ENCODE measurements around the gene PPP1R12C.
"Not testable (repeated sequence)": the region's sequence is repeated elsewhere in the genome, so short reads cannot be mapped to it uniquely, and the experiment has no call there.

PPP1R12C gene

DNA sequence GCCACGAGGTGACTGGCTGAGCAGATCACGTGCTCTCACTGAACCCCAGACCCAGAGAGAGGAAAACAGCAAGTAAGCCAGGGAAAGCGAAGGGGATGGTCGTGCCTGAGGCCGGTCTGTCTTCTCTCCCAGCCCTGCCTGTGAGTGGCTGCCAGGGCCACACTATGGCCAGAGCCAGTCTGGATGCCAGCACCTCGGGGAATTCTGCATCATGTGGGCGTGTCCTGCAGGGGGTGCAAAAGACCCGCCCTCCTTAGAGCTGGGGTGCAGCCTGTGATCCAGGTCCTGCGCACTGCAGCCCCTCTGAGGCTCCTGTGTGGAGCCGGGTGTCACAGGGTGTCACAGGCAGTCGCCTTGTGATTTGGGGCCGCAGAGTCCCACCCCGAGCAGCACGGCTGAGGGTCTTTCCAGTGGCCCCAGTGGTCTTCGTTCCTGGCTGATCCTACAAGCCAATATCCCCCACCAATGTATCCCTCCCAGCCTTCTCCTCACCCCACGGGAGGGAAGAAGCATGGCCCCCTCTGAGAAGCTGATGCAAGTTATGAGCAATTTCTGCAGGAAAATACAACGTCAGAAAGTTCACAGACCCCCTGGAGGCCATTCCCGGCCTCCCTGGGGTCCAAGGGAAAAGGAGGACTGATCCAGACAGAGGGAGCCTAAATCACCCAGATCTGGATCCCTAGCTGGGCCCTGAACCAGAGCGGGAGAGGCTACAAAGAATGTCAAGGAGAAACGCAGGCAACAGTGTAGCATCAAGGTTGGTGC lies 7.7 kb downstream of the PPP1R12C start:
- no peak for DNase-seq

DNA sequence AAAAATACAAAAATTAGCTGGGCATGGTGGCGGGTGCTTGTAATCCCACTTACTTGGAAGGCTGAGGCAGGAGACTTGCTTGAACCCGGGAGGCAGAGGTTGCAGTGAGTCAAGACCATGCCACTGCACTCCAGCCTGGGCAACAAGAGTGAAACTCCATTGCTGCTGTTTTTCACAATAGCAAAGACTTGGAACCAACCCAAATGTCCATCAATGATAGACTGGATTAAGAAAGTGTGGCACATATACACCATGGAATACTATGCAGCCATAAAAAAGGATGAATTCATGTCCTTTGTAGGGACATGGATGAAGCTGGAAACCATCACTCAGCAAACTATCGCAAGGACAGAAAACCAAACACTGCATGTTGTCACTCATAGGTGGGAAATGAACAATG lies 10.2 kb downstream of the PPP1R12C start:
- not testable (repeated sequence) for DNase-seq

DNA sequence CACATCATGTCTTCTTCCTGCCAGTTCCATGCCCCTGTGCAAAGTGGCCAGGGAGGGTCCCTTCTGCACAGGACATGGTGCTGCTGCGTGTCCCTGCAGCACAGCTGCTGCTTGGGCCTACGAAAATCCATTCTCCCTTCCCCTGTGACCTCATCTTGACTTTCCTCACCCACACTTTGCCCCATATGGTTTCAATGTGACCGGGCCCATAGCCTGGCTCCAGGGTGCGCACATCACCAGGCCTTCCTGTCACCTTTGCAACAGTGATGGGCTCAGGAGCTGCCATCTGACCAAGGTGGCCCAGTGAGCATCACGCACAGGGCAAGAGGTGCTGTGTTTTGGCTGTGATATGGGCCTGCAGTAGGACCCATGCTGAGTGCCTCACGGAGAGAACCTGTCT lies 10.8 kb downstream of the PPP1R12C start:
- no peak for DNase-seq

DNA sequence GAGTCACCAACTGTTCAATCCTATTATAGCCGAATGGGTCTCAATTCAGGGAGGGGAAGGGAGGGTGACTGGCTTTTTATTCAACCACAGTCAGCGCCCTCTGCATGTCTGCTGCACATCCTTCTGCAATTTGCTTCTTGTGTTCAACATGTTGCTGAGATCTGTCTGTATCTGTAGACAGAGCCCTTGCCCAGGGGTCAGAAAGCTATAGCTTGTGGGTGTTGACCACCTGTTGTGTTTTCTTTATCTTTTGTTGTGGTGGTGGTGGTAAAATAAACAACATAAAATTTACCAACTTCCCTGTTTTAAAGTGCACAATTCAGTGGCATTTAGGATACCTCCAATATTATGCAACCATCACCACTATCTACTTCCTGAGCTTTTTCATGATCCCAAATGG lies 12.2 kb downstream of the PPP1R12C start:
- no peak for DNase-seq

DNA sequence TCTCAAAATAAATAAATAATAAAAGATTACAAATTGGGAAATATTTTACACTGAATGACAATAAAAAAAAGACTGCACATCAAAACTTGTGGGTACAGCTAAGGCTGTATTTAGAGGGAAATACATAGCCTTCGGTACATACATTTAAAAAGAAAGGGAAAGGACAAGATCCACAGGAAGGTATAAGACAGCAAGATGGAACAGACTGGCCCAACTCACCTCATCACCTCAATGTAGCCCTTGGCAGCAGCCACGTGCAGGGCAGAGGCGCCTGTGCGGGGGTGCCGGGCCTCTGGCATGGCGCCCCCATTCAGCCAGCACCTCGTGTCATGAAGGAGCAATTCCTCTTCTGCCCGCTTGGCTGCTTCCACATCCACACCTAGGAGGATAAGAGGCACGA lies 14.2 kb downstream of the PPP1R12C start:
- DNase-seq = no peak

DNA sequence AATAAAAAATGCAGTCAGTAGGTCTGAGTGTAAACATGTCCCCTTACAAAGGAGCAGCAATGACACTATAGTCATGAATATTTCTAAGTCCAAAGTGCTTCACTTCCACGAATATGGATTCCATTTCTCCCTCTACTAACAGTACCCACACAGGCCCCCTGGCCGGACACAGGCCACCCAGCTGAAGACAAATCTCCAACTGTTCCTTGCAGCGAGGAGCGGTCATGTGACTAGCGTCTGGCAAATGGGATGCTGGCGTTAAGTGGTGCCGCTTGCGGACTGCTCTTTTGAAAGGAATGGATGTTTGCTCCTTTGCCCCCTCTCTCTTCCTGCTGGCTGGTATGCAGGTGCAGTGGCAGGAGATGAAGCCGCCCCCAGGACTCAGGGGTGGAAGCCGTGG lies 16.2 kb downstream of the PPP1R12C start:
- no peak for DNase-seq

DNA sequence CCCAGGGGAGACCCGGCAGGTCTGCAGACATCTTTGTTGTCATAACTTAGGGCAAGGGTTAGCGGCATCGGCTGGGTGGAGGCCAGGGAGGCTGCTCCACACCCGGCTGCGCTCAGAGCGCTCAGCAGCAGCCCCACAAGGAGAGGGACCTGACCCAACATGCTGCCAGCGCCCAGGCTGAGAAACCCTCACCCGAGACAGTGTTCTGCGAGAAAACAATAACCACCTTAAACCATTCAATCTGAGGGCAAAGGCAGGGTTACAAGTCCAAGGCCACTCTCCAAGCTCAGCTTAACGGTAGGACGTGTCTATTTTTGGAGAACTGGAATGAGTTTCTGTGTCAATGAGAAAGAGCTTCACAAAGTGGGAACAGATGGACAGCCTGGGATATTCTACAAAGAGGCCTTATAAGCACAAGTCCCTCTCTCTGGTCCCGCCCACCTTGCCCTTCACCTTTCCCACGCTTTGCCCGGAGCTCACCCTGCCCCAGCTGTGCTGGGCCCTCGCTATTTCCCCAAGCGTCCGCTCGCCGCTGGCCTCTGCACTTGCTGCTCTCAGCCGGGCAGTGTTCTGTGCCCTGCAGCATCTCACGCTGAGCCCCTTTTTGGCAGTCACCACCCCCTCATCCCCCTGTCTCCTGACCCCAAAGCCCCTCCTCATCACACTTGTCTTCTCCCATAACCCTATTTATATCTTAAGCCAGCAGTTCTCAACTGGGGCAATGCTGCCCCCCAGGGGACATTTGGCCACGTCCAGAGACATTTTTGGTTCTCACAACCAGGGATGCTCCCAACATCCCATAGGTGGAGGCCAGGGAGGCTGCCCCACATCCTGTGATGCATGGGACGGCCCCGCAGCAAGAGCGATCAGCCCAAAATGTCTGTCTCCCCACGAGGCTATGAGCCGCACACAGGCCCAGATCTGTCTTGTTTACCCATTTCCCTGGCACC lies 17.6 kb downstream of the PPP1R12C start:
- DNase-seq = no peak

DNA sequence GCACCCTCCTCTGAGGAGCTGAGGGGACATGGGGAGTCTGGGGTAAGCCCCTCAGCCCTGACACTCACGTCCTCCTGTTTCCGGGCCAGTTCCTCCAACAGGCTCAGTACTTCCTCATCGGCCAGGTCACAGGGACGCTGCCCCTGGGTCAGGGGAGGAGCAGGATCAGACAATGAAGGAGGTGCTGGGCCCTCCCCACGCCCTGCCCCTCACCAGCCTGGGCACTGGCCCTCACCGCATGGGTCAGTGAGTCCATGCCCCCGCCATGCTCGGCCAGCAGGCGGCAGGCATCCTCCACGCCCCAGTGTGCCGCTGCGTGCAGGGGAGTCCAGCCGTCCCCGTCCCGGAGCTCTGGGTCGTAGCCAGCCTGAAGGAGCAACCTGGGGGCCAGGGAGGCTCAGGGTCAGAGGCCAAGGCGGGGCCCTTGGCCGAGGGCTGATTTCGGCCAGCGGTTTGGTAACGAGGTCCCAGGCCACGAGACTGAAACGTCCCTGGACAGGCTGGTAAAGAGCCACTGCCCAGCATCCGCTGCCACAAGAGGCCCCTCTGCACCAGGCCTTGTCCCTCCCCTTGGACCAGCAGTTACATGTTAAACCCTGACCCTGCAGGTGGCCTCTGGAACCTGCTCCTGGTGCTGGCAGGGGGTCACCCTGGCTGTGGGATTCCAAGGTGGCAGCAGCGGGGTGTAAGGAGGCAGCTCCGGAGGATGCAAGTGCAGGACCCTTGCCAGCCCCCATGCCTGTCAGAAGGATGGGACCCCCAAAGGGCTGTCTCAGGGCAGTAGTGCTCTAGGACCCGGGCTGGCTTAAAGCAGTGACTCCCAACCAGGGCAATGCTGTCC lies 18.5 kb downstream of the PPP1R12C start:
- no peak for DNase-seq

DNA sequence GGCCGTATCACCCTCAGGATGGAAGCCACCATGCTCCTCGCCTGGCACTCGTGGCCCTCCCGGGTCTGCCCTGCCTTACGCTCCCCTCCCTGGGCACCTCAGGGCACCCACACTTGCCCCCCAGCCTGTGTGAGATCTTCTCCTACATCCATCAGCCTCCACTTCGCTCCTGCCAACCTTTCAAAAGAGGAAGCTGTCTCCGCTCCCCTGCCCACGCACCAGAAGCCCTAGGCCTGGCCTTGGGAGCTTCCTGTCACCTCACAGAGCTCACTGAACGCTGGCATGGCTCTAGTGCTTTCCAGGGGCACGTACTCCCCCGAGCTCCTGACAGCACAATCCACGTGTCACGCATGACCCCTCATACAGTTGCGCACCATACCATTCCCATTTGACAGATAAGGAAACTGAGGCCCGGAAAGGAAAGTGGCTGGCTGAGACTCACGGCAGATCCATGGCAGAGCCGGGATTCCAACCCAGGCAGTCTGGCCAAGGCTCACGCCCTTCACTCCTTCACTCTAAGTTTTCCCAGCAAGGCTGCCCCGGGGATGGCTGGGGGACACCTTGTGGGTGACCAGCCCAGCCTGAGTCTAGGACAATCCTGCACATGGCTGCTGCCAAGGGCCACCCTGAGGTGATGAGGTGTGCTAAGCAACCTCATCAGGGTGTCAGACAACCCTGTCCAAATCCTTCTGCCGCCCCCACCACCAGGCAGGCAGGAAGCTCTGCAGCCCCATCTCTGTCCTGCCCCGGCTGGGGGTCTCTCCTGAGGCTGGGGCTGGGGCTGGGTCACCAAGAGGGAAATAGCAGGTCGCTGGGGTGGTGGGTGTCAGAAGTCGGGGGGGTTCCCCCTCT lies 19.3 kb downstream of the PPP1R12C start:
- no peak for DNase-seq

DNA sequence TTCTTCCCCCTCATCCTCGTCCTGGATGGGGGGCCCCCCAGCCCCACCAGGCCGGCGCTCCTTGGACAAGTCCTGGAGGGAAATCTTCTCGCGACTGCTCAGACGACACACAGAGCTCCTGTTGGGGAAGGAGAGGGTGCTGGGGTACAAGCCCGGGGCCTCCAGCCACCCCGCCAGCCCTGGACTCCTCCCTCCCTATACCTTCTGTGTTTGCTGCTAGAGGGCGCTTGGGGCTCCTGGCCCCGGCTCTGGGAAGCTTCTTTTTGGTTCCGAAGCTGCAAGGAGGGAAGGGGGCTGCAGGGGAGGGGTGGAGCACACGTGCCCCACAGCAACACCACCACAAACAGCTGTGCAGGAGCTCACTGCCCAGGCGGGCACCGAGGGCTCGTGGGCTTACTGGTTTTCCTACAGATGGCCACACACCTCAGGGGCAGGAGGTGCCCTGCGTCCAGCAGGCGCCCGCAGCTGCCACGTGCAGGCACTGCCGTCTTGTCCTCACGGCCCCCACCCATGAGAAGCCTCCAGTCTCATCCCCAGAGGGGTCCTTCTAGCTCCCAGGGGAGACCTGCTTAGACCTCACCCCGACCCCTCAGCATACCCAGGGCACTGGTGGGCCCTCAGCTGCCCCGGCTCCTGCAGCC lies 21.3 kb downstream of the PPP1R12C start:
- no peak for DNase-seq

DNA sequence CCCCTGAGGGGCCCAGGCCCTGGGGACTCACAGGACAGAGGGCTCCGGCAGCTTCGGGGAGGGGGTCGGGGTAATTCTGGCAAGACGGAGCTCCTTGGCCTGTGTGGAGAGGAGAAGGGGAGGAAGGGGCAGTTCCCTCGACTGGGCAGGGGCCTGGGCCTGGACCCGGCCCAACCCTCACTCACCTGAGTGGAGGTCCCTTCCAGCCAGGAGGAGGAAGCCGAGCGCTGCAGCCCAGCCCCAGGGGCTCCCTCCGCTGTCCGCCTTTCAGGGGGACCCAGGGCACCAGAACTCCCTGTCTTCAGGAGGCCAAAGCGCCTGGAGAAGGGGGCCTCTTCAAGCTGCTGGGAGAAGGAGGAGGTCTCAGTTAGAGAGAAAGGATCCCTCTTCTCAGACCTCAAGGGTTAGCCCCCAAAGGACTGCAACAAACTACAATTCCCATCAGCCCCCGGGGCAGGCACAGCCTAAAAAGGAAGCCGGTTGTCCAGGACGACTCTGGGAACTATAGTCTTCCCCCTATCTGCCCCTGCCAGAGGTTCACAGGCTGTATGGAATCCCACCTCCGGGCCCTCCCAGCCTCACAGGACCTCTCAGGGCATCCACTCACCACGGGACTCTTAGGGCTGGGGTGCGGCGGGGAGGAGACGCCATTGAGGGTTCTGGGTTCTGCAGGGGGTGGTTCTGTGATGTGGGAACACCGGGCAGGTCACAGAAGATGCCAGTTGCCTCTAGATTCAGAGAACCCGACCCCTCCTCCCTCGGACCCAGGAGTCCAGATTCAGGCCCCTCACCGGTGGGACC lies 22.0 kb downstream of the PPP1R12C start:
- DNase-seq = no peak

DNA sequence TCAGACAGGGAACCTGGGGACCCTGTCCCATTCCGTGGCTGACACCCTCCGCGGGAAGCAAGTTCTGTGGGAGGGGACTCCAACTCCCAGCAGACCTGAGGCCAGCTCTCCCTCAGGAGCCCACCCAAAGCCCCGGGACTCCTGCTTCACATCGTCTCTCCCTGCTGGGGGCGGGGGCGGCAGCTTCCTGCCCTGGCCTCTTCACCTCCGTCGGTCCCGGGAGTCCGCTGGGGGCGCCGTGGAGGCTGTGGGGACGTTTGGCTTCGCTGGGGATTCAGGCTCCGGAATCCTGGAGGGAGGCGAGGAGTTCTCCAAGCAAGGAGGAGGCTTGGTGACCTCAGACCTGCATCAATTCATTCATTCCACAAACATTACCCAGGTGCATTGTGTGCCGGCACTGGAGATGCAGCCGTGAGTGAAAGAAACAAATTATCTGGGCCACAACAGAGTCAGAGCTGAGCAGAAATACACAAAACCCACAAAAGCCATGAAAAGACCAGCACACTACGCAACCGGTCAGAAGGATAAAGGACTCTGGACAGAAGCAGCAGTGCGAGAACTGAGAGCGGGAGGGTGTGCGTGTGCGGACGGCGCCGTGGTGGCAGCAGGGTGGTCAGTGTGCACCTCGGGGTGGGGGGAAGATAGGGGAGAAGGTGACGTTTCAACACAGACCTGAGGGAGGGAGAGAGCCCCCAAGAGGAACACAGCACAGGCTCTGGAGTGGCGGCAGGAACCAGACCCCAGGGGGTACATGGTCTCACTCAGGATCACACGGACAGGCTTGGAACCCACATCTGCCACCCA lies 22.8 kb downstream of the PPP1R12C start:
- no peak for DNase-seq

DNA sequence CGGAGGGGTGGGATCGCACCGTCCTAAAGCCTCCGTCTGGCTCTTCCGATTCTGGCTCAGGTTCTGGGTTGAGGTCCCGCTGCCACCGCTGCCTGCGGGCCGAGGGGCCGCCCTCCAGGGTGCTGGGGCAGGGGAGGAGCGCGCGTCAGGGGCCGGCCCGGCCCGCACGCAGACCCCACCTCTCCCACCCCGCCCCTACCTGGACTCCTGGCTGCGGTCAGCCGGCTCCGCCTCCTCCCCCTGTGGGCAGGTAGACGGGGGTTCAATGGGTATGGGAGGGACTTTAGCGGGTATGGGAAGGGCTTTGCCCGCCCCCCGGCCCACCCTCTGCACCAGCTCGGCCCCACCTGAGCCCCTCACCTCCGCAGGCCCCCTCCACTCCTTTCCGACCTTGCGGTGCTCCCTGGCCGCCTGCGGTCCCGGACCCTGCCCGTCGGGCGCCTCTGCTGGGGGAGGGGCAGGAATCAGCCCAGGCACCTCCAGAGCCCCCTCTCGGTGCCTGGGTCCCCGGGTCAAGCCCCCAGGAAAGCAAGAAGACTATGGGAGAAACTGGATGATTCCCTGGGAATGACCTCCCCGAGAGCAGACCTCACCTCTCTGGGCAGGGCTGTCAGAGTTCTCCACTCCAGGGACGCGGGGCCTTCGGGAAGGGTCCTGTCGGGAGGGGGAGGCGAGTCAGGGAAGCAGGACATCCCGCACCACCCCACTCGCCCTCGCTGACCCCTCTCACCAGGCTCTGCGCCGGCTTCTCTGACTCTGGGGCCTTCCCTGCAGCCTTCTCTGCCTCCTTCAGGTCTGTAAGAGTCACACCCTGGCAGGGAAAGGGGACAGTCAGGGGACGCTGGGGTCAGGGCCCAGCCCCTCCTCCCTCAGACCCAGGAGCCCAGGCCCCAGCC lies 24.8 kb downstream of the PPP1R12C start:
- no peak for DNase-seq

DNA sequence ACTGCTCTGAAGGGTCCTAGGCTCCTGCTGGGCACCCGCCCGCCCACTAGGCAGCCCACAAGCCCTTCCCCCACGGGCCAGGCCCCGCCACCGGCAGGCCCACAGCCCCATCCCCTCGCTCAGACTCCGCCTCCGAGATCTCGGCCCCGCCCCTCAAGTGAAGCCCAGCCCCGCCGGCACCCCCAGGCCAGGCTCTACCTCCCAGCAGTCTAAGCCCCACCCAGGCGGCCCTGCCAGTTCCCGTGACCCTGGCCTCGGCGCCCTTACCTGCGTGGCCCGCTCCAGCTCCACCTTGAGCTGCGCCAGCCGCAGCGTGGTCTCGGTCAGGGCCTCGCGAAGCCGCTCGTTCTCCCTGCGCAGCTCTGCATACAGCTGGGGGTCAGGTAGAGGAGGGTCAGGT lies 25.5 kb downstream of the PPP1R12C start:
- no peak for DNase-seq

DNA sequence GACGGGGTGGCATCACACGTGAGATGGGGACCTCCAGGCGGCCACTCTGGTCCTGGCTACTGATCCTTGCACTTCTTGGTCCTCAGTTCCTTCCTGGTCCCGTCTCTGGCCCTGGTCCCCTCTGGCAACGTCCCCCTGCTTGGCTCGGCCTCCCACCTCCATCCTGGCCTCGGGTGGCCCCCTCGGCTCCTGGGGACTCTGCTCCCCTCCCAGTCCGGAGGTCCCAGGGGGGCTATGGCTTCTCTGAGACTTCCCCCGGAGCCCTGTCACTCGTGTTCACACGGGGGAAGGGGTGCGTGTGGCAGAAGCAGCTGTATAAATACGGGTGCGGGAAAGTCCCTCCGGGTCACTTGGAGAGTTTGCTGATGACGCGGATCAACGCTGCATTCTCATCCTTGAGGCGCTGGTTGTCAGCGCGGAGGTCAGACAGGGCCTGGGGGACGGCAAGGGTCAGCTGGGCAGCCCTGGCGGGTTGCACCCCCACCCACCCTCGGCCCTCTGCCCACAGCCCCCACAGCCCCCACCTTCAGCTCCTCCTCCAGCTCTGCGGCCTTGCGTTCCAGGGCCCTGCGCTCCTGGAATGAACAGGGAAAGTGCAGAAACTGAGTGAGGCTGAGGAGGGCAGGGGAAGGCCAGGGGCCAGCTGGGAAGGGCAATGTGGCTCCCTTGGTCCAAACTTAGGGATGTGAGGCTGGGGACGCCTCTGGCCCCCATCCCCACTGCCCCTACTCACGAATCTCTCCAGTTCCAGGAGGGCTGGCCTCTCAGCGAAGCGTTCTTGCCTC lies 26.1 kb downstream of the PPP1R12C start:
- DNase-seq = no peak

DNA sequence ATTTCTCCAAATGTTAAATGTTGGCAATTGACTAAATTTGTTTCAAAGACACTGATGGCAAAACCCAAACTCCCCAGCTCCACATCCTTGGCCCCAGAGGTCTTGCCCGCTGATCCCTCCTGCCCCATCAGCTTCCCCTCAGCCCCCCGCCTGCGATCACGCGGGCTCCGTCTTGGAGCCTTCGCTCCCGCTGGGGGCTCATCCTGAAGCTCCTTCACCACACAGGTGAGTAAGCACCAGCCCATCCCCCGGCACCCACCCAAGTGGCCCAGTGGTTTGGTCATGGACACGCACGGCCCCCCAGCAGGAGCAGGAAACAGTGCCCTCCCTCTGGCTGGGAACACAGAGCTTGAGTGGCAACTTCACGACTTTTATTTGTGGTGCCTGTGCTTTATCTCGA lies 26.9 kb downstream of the PPP1R12C start:
- no peak for DNase-seq

DNA sequence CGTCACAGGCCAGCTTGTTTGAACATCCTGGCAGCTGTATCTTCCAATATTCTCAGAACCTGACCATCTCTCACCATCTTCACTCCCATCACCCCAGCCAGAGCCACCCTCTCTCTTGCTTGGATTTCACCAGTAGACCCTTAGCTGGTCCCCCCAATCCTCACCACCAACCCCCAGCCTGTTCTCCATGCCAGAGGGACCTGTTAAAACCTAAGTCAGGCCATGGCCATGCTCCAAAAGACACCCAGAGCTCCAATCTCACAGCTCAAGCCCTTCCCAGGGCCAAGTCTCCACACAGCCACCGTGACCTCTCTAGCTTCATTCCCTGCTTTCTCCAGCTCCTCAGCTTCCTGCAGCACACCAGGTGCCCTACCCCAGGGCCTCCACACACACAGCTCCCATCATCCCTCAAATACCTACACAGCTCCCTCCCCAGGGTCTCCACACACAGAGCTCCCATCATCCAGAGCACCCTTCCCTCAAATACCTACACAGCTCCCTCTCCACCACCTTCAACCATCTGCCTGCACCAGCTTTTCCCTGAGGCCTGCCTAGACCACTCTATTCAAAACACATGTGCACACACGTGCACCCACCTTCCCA lies 28.0 kb downstream of the PPP1R12C start:
- no peak for DNase-seq

Data from stimulated activated CD8-positive, alpha-beta memory T cell treated with anti-CD3 and anti-CD28 coated beads, Interleukin-4, amount 100 ng/mL, for 48 hours (primary cell).